Right ventricle myocardium superior (tissue), 1 donor: Measurements from ENCODE around the gene CDK5R2. TPM values are rescaled to one million over a fixed set of nuclear protein-coding genes. Genes with fewer than 3 reads are reported as not detected.

Source experiments
- ATAC-seq: fragments of 200-7000 bp; cut with Tn5 transposase; one replicate; pipeline ENCODE4 v1.9.1; 2020; ENCODE audit warnings: mild to moderate bottlenecking; ENCODE audit not compliant: poor library complexity
- DNase-seq: peaks from one replicate; pipeline ENCODE4 v3.0.0-alpha.2; 2020
- intact Hi-C: fragments of 100-400 bp; cut with DNase I; formaldehyde crosslinking; loops from one replicate; pipeline ENCODE4 v1.11.2; 2022
- microRNA-seq: library from miRNA; unstranded; fragments of <30 nt; microRNA quantifications from one replicate; pipeline ENCODE4 v1.2.0, GENCODE V29; 2020
- total RNA-seq: library from RNA; stranded (reverse); fragmentation: NEBNext Ultra II Directional; extraction: Animal tissue kit (Norgen Biotek cat#: 25700); gene quantifications from one replicate; pipeline ENCODE4 v1.2.1, GENCODE V29; 2021
- donor health status: DM: no; HTN: yes; CAD: no; lungs with severe emphysema.

CDK5R2 gene
- total RNA-seq, 1 donor from 2014 or later = not detected

- DNase-seq (no peak), ATAC-seq (no peak)
- intact Hi-C loops = no loop called here
Measured at GRCh38 chr2:218999021-218999880, 39.8 kb downstream of the CDK5R2 start.

DNA sequence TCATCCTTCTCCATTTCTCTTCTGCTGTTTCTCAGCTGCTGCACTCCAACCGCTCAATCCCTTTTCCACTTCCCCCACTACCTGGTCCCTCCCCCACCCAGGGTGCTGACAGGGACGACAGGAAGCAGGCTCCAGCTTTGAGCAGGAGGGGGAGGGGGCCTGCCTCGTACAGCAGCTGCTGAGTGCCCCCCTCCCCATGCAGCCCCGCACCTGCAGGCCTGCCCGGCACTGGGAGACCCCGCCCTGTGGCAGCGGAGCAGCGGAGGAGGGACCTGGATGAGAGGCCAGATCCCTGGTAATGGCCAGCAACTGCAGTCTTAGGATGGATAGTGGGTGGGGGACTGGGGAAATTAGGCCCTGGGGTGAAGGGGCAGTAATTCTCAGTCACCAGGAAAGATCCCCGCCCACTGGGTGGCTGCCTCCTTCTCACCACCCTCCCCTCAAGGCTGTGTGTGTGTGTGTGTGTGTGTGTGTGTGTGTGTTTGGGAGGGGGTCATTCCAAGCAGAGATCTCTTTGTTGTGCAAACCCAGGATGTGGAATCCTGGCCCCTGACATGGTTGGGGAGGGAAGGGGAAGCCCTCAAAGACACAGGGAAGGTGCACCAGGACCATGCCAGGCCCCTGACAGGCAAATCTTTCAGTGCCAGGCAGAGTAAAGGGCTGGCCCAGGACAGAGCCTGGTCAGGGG is 40.6 kb downstream of the CDK5R2 start:
- intact Hi-C loops = no loop called here
- no peak for ATAC-seq
- DNase-seq = no peak

DNA sequence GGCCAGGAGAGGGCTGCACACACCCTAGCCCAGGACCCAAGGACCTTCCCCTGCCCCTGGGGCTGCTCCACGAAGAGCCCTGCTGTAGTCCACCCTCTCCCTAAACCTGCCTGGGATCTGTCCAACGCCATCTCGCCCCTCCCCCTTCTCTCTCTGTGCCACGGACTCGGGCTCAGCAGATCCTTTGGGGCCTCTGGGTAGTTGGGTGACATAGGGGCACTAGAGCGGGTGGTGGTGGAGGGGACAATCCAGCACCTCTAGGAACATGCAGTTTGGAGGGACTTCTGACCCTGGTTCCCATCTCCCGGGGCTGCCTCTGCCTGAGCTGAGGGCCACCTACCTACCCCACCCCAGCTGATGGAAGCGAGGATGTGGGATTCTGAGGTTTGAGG is 41.1 kb downstream of the CDK5R2 start:
- intact Hi-C loops = no loop called here
- ATAC-seq (no peak), DNase-seq (no peak)

DNA sequence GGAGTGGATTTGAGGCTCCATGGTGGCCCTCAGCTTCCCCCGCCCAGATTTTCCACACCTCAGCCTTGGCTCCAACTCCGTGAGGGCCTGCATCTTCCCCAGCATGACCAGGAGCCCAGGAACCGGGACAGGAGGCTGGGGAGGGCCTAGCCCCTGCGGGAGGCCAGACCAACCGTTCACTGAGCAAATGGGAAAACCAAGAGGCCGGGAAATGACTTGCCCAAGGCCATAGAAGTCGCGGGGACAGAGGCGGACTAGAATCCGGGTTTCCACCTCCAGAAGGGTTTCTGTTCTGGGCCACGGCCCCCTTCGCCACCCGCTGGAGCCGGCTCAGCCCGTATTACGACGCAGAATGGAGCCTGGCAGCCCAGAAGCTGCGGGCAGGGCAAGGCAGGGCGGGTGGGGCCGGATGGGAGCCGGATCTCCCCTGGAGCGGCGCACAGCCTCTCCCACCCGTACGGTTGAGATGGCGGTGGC is 41.7 kb downstream of the CDK5R2 start:
- DNase-seq (no peak), ATAC-seq (no peak)
- intact Hi-C loops = no loop called here

GRCh38 chr2:219001577-219002394 is 42.3 kb downstream of the CDK5R2 start:
- intact Hi-C loops = no loop called here
- DNase-seq = no peak

GRCh38 chr2:219002395-219003266 is 43.2 kb downstream of the CDK5R2 start:
- intact Hi-C loops = no loop called here

More at GRCh38 chr2:219001577-219002394, 42.3 kb downstream of the CDK5R2 start:
- peak; percentile 41 for ATAC-seq

DNA sequence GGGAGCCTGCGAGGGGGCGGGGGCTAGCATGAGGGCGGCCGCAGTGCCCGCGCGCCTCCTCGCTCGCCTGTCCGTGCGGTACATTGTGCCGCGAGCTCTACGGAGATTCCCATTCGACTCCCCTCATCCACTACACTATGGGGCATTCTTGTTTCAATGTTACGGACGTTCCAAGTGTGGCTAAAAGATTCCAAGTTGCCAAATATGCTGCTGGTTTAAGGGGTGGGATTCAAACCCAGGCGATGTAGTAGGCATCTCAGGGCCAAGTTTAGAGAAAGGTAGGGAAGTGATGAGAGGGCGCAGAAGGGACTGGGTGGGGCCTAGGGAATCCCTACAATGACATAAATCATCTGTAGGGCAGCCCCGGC is 43.8 kb downstream of the CDK5R2 start:
- intact Hi-C loops = no loop called here
- DNase-seq (no peak), ATAC-seq (no peak)

More at GRCh38 chr2:219002395-219003266, 43.2 kb downstream of the CDK5R2 start:
- ATAC-seq (peak; percentile 43), DNase-seq (no peak)

GRCh38 chr2:219003979-219004378 is 44.5 kb downstream of the CDK5R2 start:
- intact Hi-C loops = no loop called here
- ATAC-seq = no peak

GRCh38 chr2:219009294-219009693 is 49.8 kb downstream of the CDK5R2 start:
- intact Hi-C loops = no loop called here
- DNase-seq (no peak), ATAC-seq (no peak)

More at GRCh38 chr2:219003979-219004378, 44.5 kb downstream of the CDK5R2 start:
- no peak for DNase-seq

- intact Hi-C loops = no loop called here
- no peak for ATAC-seq
- no peak for DNase-seq
Measured at GRCh38 chr2:219010162-219010756, 50.8 kb downstream of the CDK5R2 start.

- ATAC-seq = no peak
- DNase-seq = no peak
- intact Hi-C loops = no loop called here
Measured at GRCh38 chr2:219010873-219011272, 51.4 kb downstream of the CDK5R2 start.

Small RNAs within 50 kb of the gene (microRNA-seq; reads per million reads assigned to microRNA genes)
- gene MIR375 = 1.3 reads per million

Other genes starting within 250 kb of the CDK5R2 start
- 5.6 TPM for gene TTLL4, start 248.8 kb upstream of the CDK5R2 start, total RNA-seq
- 10.5 TPM for gene CYP27A1, start 177.5 kb upstream of the CDK5R2 start, total RNA-seq
- gene PRKAG3, start 127.9 kb upstream of the CDK5R2 start, total RNA-seq = not detected
- gene WNT6, start 99.9 kb upstream of the CDK5R2 start, total RNA-seq = 2.6 TPM
- not detected for gene WNT10A, start 78.8 kb upstream of the CDK5R2 start, total RNA-seq
- gene FEV, start 25.5 kb downstream of the CDK5R2 start, total RNA-seq = not detected
- not detected for gene CRYBA2, start 33.8 kb downstream of the CDK5R2 start, total RNA-seq
- gene CFAP65, start 81.8 kb downstream of the CDK5R2 start, total RNA-seq = not detected
- gene IHH, start 101.3 kb downstream of the CDK5R2 start, total RNA-seq = not detected
- gene NHEJ1, start 201.1 kb downstream of the CDK5R2 start, total RNA-seq = 7.5 TPM
- 1.4 TPM for gene SLC23A3, start 210.4 kb downstream of the CDK5R2 start, total RNA-seq
- 69.3 TPM for gene CNPPD1, start 217.3 kb downstream of the CDK5R2 start, total RNA-seq
- 36.8 TPM for gene RETREG2, start 218.6 kb downstream of the CDK5R2 start, total RNA-seq
- gene ZFAND2B, start 247.1 kb downstream of the CDK5R2 start, total RNA-seq = 21.3 TPM